Lung (tissue), 12 donors: Measurements from ENCODE around the gene PTBP3. TPM values are rescaled to one million over a fixed set of nuclear protein-coding genes. Genes with fewer than 3 reads are reported as not detected.

Experiments
- ATAC-seq: fragments of 200-7000 bp; cut with Tn5 transposase; one replicate; pipeline ENCODE4 v1.9.1; 2020; ENCODE audit warnings: moderate number of reproducible peaks; ENCODE audit not compliant: insufficient read depth, low FRiP score
- DNase-seq, 3 donors: peaks; one replicate each; pipeline ENCODE4 v3.0.0-alpha.2; 2013 to 2017
- H3K27ac ChIP-seq, 2 donors: one replicate each; pipeline ENCODE4 v1.5.1; 2013; ENCODE audit warnings: mild to moderate bottlenecking in 2 of 2, moderate library complexity in 2 of 2, control low read depth in 1 of 2, inconsistent platforms in 1 of 2, low read depth in 1 of 2, low read length in 1 of 2
- H3K27me3 ChIP-seq, 3 donors: one replicate each; pipeline ENCODE4 v1.5.1; 2013; ENCODE audit warnings: low read length in 2 of 3; ENCODE audit not compliant: control insufficient read depth in 3 of 3, insufficient read depth in 3 of 3
- H3K36me3 ChIP-seq, 4 donors: one replicate each; pipeline ENCODE4 v1.5.1; 2013; ENCODE audit warnings: low read length in 4 of 4, mild to moderate bottlenecking in 1 of 4, moderate library complexity in 1 of 4; ENCODE audit not compliant: control insufficient read depth in 4 of 4, insufficient read depth in 4 of 4
- H3K4me1 ChIP-seq, 5 donors: one replicate each; pipeline ENCODE4 v1.5.1; 2013; ENCODE audit warnings: low read length in 5 of 5, mild to moderate bottlenecking in 2 of 5, moderate library complexity in 1 of 5; ENCODE audit not compliant: control insufficient read depth in 5 of 5, insufficient read depth in 5 of 5
- H3K4me3 ChIP-seq: one replicate; pipeline ENCODE4 v1.5.1; 2013; ENCODE audit warnings: mild to moderate bottlenecking, control low read depth, moderate library complexity
- H3K9ac ChIP-seq, 2 donors: one replicate each; pipeline ENCODE4 v1.5.1; 2013; ENCODE audit warnings: low read length in 2 of 2, control low read depth in 1 of 2; ENCODE audit not compliant: insufficient read depth in 1 of 2
- H3K9me3 ChIP-seq, 4 donors: one replicate each; pipeline ENCODE4 v1.5.1; 2013; ENCODE audit warnings: low read length in 3 of 4, mild to moderate bottlenecking in 1 of 4, moderate library complexity in 1 of 4; ENCODE audit not compliant: control insufficient read depth in 4 of 4, insufficient read depth in 3 of 4
- CTCF ChIP-seq: IDR thresholded peaks from 2 replicates; pipeline ENCODE4 v1.5.1; 2012; ENCODE audit warnings: mild to moderate bottlenecking; ENCODE audit errors: control extremely low read depth, extremely low read depth
- WGBS, 2 donors: extraction: QIAGEN DNeasy Blood & Tissue Kit; methylation state at CpG; one replicate each; pipeline ENCODE4 v1.1.7; 2013; 5-methylcytosine and 5-hydroxymethylcytosine counted together
- polyA plus RNA-seq, 2 donors: library from polyadenylated mRNA; stranded (reverse); fragments of 200-250 nt; gene quantifications; one replicate each; pipeline ENCODE4 v1.2.1, GENCODE V29; 2013
- total RNA-seq, 2 donors: library from RNA; depleted of rRNA in 1 of 2; stranded (reverse); fragments of >200 nt in 1 of 2; gene quantifications; one replicate each; pipeline ENCODE4 v1.2.1, GENCODE V29; 2014 to 2021
- donor health status: control.
- donor health status: control.
- donor health status: Bipolar disorder and iron deficiency.
- donor health status: healthy.
- donor health status: DM: yes; HTN: yes; CAD: no.

The PTBP3 gene
- total and polyA plus RNA-seq, 4 donors: 12.4 to 75.1 (median 46.8) TPM

- DNase-seq: peak in 2 of 3 donors; percentile 16 to 58
- no peak for ATAC-seq
Measured at GRCh38 chr9:112378328-112379176, 45.1 kb upstream of the PTBP3 start.

GRCh38 chr9:112377684-112378327 lies 44.4 kb upstream of the PTBP3 start:
- Histone ChIP-seq H3K36me3 (peaks cover 0 to 11% (median under 1%) of the 10 kb centered on the region in 4 donors), H3K27me3 (no peaks in the 10 kb centered on the region), H3K4me1 (peaks cover 5 to 36% (median 9%) of the 10 kb centered on the region in 5 donors), H3K9ac (peak overlapping the region; percentile 31 to 96), H3K4me3 (no peak overlapping the region), H3K27ac (no peak overlapping the region), H3K9me3 (no peaks in the 10 kb centered on the region)
- ATAC-seq: no peak
- 75 to 93% methylated on average over 1 of the region's 1 CpG for WGBS, 2 donors
- no peak for DNase-seq
- no peak for TF ChIP-seq CTCF

More at GRCh38 chr9:112378328-112379176, 45.1 kb upstream of the PTBP3 start:
- Histone ChIP-seq H3K36me3 (peaks cover 0 to 11% (median under 1%) of the 10 kb centered on the region in 4 donors), H3K4me1 (peaks cover 5 to 36% (median 11%) of the 10 kb centered on the region in 5 donors), H3K4me3 (peak overlapping the region; percentile 32), H3K27ac (peak overlapping the region; percentile 83 to 97), H3K9ac (peak overlapping the region; percentile 90 to 96), H3K9me3 (no peaks in the 10 kb centered on the region), H3K27me3 (no peaks in the 10 kb centered on the region)
- WGBS, 2 donors: 13 to 25% methylated on average over 27 of the region's 27 CpGs
- TF ChIP-seq CTCF: no peak

GRCh38 chr9:112377087-112377486 lies 43.7 kb upstream of the PTBP3 start:
- Histone ChIP-seq H3K4me3 (no peak overlapping the region), H3K4me1 (peaks cover 4 to 29% (median 7%) of the 10 kb centered on the region in 5 donors), H3K27me3 (no peaks in the 10 kb centered on the region), H3K9me3 (no peaks in the 10 kb centered on the region), H3K9ac (no peak overlapping the region), H3K27ac (no peak overlapping the region), H3K36me3 (peaks cover 0 to 11% (median under 1%) of the 10 kb centered on the region in 4 donors)
- 9 to 44% methylated on average over 2 of the region's 2 CpGs for WGBS, 2 donors
- no peak for DNase-seq
- no peak for TF ChIP-seq CTCF
- no peak for ATAC-seq
